Brain microvascular endothelial cell (primary cell): ENCODE results near the gene FUT1.

Experiments used
- DNase-seq: peaks from one replicate; pipeline ENCODE4 v3.0.0-alpha.2; 2020
- H3K27ac ChIP-seq: fragments of 250-450 bp; sonication (Bioruptor Pico); 2 replicates; pipeline ENCODE4 v1.5.1; 2020; ENCODE audit warnings: mild to moderate bottlenecking, moderate library complexity
- H3K27me3 ChIP-seq: fragments of 250-450 bp; sonication (Bioruptor Pico); replicated peaks from 2 replicates; pipeline ENCODE4 v1.5.1; 2020; ENCODE audit warnings: mild to moderate bottlenecking
- H3K36me3 ChIP-seq: fragments of 250-450 bp; sonication (Bioruptor Pico); replicated peaks from 2 replicates; pipeline ENCODE4 v1.5.1; 2020; ENCODE audit warnings: mild to moderate bottlenecking
- H3K4me3 ChIP-seq: 2 replicates; pipeline ENCODE4 v1.5.1; 2011; ENCODE audit warnings: low read depth, mild to moderate bottlenecking, control low read depth, low read length, moderate library complexity
- CTCF ChIP-seq: IDR thresholded peaks from 2 replicates; pipeline ENCODE4 v1.5.1; 2011; ENCODE audit warnings: low read depth, mild to moderate bottlenecking, moderate library complexity, low read length, control low read depth, inconsistent platforms; ENCODE audit errors: missing control alignments
- in situ Hi-C: cut with HindIII; loops from 2 replicates; pipeline ENCODE4 v1.10.0; 2017; ENCODE audit warnings: low sequenced_read_pairs, low pct_ligation_motif_present

The FUT1 gene

GRCh38 chr19:48739404-48740163 is 12.9 kb downstream of the FUT1 start:
- no peak overlapping the region for H3K27ac ChIP-seq
- no peaks in the 10 kb centered on the region for H3K36me3 ChIP-seq
- in situ Hi-C loops: no loop called here
- peaks cover 6% of the 10 kb centered on the region for H3K27me3 ChIP-seq
- H3K4me3 ChIP-seq: no peak overlapping the region
- TF ChIP-seq CTCF: no peak
- no peak for DNase-seq

- H3K27me3 ChIP-seq: peaks cover 6% of the 10 kb centered on the region
- peak overlapping the region; percentile 24 for H3K4me3 ChIP-seq
- no peak overlapping the region for H3K27ac ChIP-seq
- peak; percentile 74 for DNase-seq
- TF ChIP-seq CTCF: peak; percentile 6
- in situ Hi-C loops: no loop called here
- H3K36me3 ChIP-seq: no peaks in the 10 kb centered on the region
These were observed 13.7 kb downstream of the FUT1 start for GRCh38 chr19:48738557-48739403.

GRCh38 chr19:48737360-48737998 is 15.0 kb downstream of the FUT1 start:
- H3K27ac ChIP-seq: no peak overlapping the region
- peaks cover 6% of the 10 kb centered on the region for H3K27me3 ChIP-seq
- in situ Hi-C loops: no loop called here
- no peaks in the 10 kb centered on the region for H3K36me3 ChIP-seq
- DNase-seq: no peak
- no peak overlapping the region for H3K4me3 ChIP-seq
- no peak for TF ChIP-seq CTCF

- TF ChIP-seq CTCF: no peak
- H3K27me3 ChIP-seq: peaks cover 6% of the 10 kb centered on the region
- in situ Hi-C loops: no loop called here
- no peak overlapping the region for H3K27ac ChIP-seq
- peak overlapping the region; percentile 46 for H3K4me3 ChIP-seq
- no peaks in the 10 kb centered on the region for H3K36me3 ChIP-seq
- no peak for DNase-seq
These were observed 17.3 kb downstream of the FUT1 start for GRCh38 chr19:48735031-48735615.

- TF ChIP-seq CTCF: no peak
- no peak for DNase-seq
- in situ Hi-C loops: no loop called here
- no peak overlapping the region for H3K27ac ChIP-seq
- H3K36me3 ChIP-seq: no peaks in the 10 kb centered on the region
- peaks cover 4% of the 10 kb centered on the region for H3K27me3 ChIP-seq
- H3K4me3 ChIP-seq: no peak overlapping the region
These were observed 17.8 kb downstream of the FUT1 start for GRCh38 chr19:48734625-48735024.
